ENCODE results near the gene DUSP1. TPM values are rescaled to one million over a fixed set of nuclear protein-coding genes. Genes with fewer than 3 reads are reported as not detected.

The DUSP1 gene
- total and polyA plus RNA-seq, 2 donors from 2014 or later: 172 to 298 TPM

GRCh38 chr5:172802567-172803176, 31.7 kb upstream of the DUSP1 start:
- no peak for FAIRE-seq

GRCh38 chr5:172802112-172802511, 31.1 kb upstream of the DUSP1 start:
- Histone ChIP-seq H3K27me3 (ENCODE audit: control insufficient read depth, insufficient read depth, low read length) (no peaks in the 10 kb centered on the region), H3K4me3 (ENCODE audit: low read length in 3 of 3) (no peak overlapping the region), H3K36me3 (ENCODE audit: control insufficient read depth in 2 of 3, insufficient read depth in 3 of 3, low read length in 3 of 3) (no peaks in the 10 kb centered on the region), H3K9me3 (ENCODE audit: control insufficient read depth in 2 of 3, insufficient read depth in 1 of 3, low read length in 3 of 3) (no peaks in the 10 kb centered on the region), H3K27ac (ENCODE audit: low read depth in 2 of 2, low read length in 2 of 2) (no peak overlapping the region), H3K9ac (ENCODE audit: low read length in 3 of 3) (no peak overlapping the region), H3K4me1 (ENCODE audit: control insufficient read depth in 2 of 3, insufficient read depth in 2 of 3, low read depth in 1 of 3, low read length in 3 of 3) (peaks cover 0 to 3% (median 3%) of the 10 kb centered on the region in 3 donors)
- TF ChIP-seq CTCF (IDR thresholded peaks at IDR 0.05; ENCODE audit: borderline replicate concordance, extremely low read depth, insufficient read depth): no peak
- intact Hi-C loops (cut with DNase I): no loop called here
- FAIRE-seq: no peak
- DNase-seq: no peak

More at GRCh38 chr5:172802567-172803176, 31.7 kb upstream of the DUSP1 start:
- intact Hi-C loops (cut with DNase I): no loop called here
- Histone ChIP-seq H3K4me3 (ENCODE audit: low read length in 3 of 3) (no peak overlapping the region), H3K27me3 (ENCODE audit: control insufficient read depth, insufficient read depth, low read length) (no peaks in the 10 kb centered on the region), H3K27ac (ENCODE audit: low read depth in 2 of 2, low read length in 2 of 2) (no peak overlapping the region), H3K4me1 (ENCODE audit: control insufficient read depth in 2 of 3, insufficient read depth in 2 of 3, low read depth in 1 of 3, low read length in 3 of 3) (peaks cover 0 to 3% (median 3%) of the 10 kb centered on the region in 3 donors), H3K9me3 (ENCODE audit: control insufficient read depth in 2 of 3, insufficient read depth in 1 of 3, low read length in 3 of 3) (no peaks in the 10 kb centered on the region), H3K9ac (ENCODE audit: low read length in 3 of 3) (no peak overlapping the region), H3K36me3 (ENCODE audit: control insufficient read depth in 2 of 3, insufficient read depth in 3 of 3, low read length in 3 of 3) (no peaks in the 10 kb centered on the region)
- no peak for TF ChIP-seq CTCF (IDR thresholded peaks at IDR 0.05; ENCODE audit: borderline replicate concordance, extremely low read depth, insufficient read depth)
- no peak for DNase-seq

GRCh38 chr5:172801179-172801671, 30.2 kb upstream of the DUSP1 start:
- Histone ChIP-seq H3K9me3 (ENCODE audit: control insufficient read depth in 2 of 3, insufficient read depth in 1 of 3, low read length in 3 of 3) (no peaks in the 10 kb centered on the region), H3K4me1 (ENCODE audit: control insufficient read depth in 2 of 3, insufficient read depth in 2 of 3, low read depth in 1 of 3, low read length in 3 of 3) (no peaks in the 10 kb centered on the region), H3K27ac (ENCODE audit: low read depth in 2 of 2, low read length in 2 of 2) (no peak overlapping the region), H3K9ac (ENCODE audit: low read length in 3 of 3) (no peak overlapping the region), H3K36me3 (ENCODE audit: control insufficient read depth in 2 of 3, insufficient read depth in 3 of 3, low read length in 3 of 3) (no peaks in the 10 kb centered on the region), H3K27me3 (ENCODE audit: control insufficient read depth, insufficient read depth, low read length) (no peaks in the 10 kb centered on the region), H3K4me3 (ENCODE audit: low read length in 3 of 3) (no peak overlapping the region)
- no peak for TF ChIP-seq CTCF (IDR thresholded peaks at IDR 0.05; ENCODE audit: borderline replicate concordance, extremely low read depth, insufficient read depth)
- no peak for FAIRE-seq
- no peak for DNase-seq
- intact Hi-C loops (cut with DNase I): no loop called here
